Kidney glomerular epithelial cell (primary cell): ENCODE measurements around the gene SORCS2.

ENCODE experiments used
- DNase-seq: peaks from one replicate; lab custom pipeline; 2025; lab: John Stamatoyannopoulos, UW

SORCS2 gene

GRCh38 chr4:7714176-7714575 is 521.8 kb downstream of the SORCS2 start:
- no peak for DNase-seq

- no peak for DNase-seq
These were observed 522.4 kb downstream of the SORCS2 start for GRCh38 chr4:7714738-7715137.

GRCh38 chr4:7715271-7716009 is 523.1 kb downstream of the SORCS2 start:
- DNase-seq = no peak

GRCh38 chr4:7716010-7716721 is 523.8 kb downstream of the SORCS2 start:
- DNase-seq = no peak

- DNase-seq = no peak
These were observed 524.8 kb downstream of the SORCS2 start for GRCh38 chr4:7717161-7717560.

GRCh38 chr4:7717946-7718490 is 525.7 kb downstream of the SORCS2 start:
- no peak for DNase-seq

GRCh38 chr4:7719354-7720174 is 527.2 kb downstream of the SORCS2 start:
- DNase-seq = no peak

GRCh38 chr4:7721984-7722551 is 529.7 kb downstream of the SORCS2 start:
- DNase-seq = no peak

GRCh38 chr4:7722766-7723387 is 530.5 kb downstream of the SORCS2 start:
- DNase-seq = no peak

- DNase-seq = no peak
These were observed 531.3 kb downstream of the SORCS2 start for GRCh38 chr4:7723625-7724024.

GRCh38 chr4:7725951-7726350 is 533.6 kb downstream of the SORCS2 start:
- DNase-seq = no peak

GRCh38 chr4:7726665-7727413 is 534.5 kb downstream of the SORCS2 start:
- no peak for DNase-seq

GRCh38 chr4:7727749-7728148 is 535.4 kb downstream of the SORCS2 start:
- no peak for DNase-seq

GRCh38 chr4:7731437-7731836 is 539.1 kb downstream of the SORCS2 start:
- no peak for DNase-seq

GRCh38 chr4:7732263-7732662 is 539.9 kb downstream of the SORCS2 start:
- no peak for DNase-seq

GRCh38 chr4:7733201-7733600 is 540.9 kb downstream of the SORCS2 start:
- DNase-seq = no peak

- DNase-seq = no peak
These were observed 541.7 kb downstream of the SORCS2 start for GRCh38 chr4:7733801-7734650.

GRCh38 chr4:7734651-7735260 is 542.4 kb downstream of the SORCS2 start:
- DNase-seq = no peak

GRCh38 chr4:7735395-7735794 is 543.1 kb downstream of the SORCS2 start:
- DNase-seq = no peak

- DNase-seq = no peak
These were observed 543.6 kb downstream of the SORCS2 start for GRCh38 chr4:7735961-7736360.
